DMS79 (cell line): ENCODE results near the gene GPLD1.
A peak's percentile ranks its signal among the peaks of the same experiment; 100 is the strongest.
"Not testable (repeated sequence)": the region's sequence is repeated elsewhere in the genome, so short reads cannot be mapped to it uniquely, and the experiment has no call there.

Experiments used
- DNase-seq: peaks from one replicate; lab custom pipeline; 2025; lab: John Stamatoyannopoulos, UW

The GPLD1 gene

DNA sequence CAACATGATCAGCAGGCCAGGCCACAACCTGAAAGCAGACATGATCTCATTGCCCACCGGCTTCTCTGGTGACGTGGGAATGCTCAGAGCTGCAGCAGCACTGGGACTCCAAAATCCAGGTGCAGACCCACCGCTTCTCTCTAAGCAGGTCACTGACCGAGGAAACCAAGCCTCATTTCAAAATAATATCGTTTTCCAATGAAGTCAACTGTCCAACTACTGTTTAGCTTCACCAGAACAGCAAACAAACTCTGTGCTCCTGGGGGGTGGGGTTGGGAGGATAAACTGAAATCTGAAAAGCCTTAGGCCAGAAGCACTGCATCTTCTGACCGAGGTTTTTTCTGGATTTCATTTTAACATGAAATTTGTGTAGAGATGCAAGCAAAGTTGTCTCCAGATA is at the start of gene GPLD1:
GPLD1 (minus strand) TSS at position 109 of the 400 bp plus-strand sequence; CDS start at position 42, 67 bp downstream.
- no peak for DNase-seq

- no peak for DNase-seq
These were observed 48.5 kb upstream of the GPLD1 start for GRCh38 chr6:24537771-24538385.

- DNase-seq: no peak
These were observed 47.8 kb upstream of the GPLD1 start for GRCh38 chr6:24537082-24537699.

GRCh38 chr6:24536466-24536865 is 47.1 kb upstream of the GPLD1 start:
- DNase-seq: no peak

GRCh38 chr6:24535210-24535609 is 45.8 kb upstream of the GPLD1 start:
- DNase-seq: no peak

DNA sequence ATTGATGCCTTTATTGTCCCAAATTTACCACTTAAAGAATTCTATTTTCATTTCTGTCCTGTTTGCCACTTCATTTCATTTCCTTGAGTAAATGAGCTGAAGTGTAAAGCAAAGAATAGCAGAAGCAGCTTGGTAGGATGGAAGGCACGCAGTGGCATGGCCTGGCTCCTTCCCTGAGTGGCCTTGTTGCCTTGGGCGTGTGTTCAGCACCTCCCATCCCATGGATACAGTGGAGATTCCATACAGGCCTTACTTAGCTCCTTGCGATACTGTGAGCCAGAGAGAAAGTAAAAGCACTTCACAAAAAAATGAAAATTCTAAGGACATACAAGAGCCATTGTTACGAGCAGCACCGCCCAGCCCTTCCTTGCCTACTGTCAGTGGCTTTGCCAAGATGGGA is 45.0 kb upstream of the GPLD1 start:
- DNase-seq: no peak

DNA sequence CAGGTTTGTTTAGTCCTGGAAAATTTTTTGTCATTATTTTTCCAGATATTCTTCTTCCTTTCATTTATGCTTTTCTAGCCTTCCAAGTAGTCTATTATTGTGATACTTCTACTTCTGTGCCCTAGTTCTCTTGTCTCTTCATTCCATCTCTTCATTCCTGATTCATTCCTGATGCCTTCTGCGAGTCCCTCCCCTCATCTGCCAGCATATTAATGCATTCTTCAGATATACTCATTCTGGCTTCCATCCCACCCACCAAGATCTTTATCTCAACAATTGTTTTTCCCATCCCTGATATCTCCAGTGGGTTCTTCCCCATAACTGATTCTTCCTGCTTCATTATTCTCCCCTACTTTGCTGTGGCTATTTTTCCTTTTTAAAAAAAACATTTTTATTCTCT is 40.6 kb upstream of the GPLD1 start:
- no peak for DNase-seq

- peak; percentile 33 for DNase-seq
These were observed 35.4 kb upstream of the GPLD1 start for GRCh38 chr6:24524805-24525204.

- DNase-seq: no peak
These were observed 35.0 kb upstream of the GPLD1 start for GRCh38 chr6:24524329-24524728.

GRCh38 chr6:24522228-24523176 is 33.1 kb upstream of the GPLD1 start:
- DNase-seq: peak; percentile 97

DNA sequence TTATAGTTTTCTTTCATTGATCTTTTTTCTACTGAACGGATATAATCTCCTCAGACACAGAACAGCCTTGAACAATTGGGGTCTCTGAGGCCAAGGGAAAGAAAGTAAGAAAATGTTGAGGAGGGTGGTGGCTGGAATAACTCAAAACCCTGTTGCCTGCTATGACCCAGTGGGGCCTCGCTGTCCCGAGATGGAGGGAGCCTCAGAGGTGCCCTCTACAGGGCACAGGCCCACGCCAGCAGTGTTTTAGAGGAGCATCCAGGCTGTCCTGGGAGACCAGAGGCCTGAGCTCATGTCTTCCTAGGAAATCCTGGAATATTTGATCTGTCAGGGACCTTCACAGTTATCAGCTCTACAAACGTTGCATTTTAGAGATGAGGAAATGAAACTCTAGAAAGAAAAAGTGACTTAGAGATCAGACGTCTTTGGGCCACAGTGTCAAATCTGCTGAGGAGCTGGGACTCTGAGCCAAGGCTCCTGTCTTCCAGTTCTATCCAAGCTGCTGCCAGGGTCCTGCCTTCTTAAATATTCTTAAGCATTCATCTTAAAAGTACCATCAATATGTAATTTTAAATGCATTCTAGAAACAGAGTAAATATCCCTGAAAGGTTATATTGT is 31.7 kb upstream of the GPLD1 start:
- DNase-seq: no peak

DNA sequence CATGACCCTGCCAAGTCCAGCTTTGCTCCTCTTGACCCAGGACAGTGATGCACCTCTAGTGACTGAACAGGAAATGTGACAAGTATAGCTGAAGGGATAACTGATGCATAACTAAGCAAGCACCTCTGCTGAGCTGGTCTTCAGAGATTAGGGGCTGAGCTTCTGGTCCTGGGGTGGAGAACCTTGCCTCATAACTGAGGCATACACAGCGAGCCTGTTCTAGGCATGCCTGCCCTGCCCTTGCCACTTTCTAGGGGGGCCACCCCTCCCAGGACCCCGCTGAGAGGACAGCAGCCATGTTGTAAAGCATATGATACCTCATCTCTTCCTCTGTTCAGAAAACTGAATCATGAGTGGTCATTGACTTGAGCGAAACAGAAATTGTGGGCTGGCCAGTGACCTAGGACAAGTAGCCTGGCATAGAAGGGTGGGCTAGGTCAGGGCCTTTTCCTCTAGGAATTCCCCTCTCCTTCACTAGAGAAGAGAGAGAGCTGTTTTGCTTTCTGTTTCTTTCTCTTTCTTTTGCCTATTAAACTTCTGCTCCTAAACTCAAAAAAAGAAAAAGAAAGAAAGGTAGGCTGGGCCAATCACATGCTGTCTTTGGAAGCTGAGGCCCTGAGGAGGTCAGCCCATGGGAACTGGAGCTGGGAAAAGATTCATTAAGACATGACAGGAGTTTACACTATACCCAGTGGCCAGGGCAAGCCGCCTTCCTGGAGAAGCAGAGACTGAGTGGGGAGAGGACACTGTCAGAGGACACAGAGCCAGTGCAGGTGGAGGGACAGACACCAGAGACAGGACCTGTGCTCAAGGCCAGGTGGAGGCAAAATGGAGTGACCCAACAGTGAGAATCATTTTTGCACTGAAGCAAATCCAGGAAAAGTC is 28.5 kb upstream of the GPLD1 start:
- DNase-seq: no peak

GRCh38 chr6:24513602-24514001 is 24.2 kb upstream of the GPLD1 start:
- no peak for DNase-seq

DNA sequence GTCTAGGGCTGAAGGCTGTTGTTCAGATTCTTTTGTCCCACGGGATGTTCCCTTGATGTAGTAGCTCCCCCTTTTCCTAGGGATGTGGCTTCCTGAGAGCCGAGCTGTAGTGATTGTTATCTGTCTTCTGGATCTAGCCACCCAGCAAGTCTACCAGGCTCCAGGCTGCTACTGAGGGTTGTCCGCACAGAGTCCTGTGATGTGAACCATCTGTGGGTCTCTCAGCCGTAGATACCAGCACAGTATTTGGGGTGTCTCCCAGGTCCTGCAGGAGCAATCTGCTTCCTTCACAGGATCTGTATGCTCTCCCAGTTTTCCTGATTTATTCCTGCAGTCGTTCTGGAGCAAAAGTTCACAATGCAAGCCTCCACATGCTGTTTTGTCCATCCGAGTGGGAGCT is 22.6 kb upstream of the GPLD1 start:
- DNase-seq: not testable (repeated sequence)

- DNase-seq: no peak
These were observed 17.6 kb upstream of the GPLD1 start for GRCh38 chr6:24506814-24507520.

DNA sequence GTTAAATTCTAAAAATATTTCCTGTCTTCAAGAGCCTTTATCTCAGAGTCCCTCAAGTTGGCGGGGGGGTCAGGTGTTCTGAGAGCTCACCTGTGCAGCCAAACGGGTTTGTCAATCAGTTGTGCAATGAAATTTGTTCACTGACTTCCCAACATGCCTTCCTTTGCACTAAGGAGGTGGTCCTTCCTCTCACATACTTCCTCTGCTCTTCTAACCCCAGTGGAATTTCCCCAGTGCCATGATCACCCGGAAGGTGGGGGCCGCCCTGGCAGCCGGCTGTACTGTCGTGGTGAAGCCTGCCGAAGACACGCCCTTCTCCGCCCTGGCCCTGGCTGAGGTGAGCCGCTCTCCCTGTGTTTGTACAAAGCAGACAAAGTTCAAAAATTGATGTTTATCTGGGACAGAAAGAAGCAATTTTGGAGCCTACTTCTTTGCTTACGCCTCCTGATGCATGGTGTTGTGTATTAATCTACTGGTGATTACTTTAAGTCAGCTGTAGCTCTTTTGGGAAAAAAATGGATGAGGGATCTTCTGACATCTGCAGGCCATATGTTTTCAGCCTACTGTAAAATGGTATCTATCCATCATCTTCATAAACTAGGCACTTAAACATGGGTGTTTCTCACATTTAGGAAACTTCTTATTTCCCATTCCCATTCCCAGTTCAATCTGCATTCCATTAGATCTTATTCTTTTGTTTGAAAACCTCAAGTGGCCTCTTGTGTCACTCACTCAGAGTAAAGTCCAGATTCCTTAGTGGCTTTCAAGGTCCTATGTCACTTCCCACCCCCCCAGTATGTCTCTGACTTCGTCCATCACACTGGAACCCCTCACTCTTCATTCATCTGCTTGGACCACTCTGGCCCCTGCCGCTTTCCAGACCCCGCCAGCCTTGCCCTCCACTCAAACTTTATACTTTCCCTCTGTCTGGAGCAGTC is 15.5 kb upstream of the GPLD1 start:
- no peak for DNase-seq

DNA sequence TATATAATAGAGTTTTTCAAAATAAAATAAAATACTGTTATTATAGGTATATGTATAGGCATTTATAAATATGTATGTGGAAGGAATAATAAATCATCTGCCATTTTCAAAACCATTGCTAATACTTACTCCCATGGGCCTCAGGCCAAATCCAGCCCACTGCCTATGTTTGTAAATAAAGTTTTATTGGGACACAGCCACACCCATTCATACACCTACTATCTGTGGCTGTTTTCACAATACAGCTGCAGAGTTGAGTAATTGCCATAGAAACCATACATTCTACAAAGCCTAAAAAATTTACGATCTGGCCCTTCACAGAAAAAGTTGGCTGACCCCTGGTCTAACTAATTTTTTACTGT is 14.9 kb upstream of the GPLD1 start:
- no peak for DNase-seq

DNA sequence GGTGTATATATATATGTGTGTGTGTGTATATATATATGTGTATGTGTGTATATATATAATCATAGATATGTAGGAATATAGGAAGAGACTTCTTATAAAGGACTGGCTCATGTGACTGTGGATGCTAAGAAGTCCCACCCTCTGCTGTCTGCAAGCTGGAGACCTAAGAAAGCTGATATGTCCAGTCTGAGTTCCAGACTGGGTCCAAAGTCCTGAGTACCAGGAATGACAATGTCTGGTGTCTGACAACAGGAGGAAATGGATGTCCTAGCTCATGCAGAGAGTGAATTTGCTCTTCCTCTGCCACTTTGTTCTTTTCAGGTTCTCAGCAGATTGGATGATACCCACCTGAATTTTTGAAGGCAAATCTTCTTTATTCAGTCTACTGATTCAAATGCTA is 12.5 kb upstream of the GPLD1 start:
- no peak for DNase-seq

GRCh38 chr6:24501374-24501773 is 12.0 kb upstream of the GPLD1 start:
- DNase-seq: no peak

DNA sequence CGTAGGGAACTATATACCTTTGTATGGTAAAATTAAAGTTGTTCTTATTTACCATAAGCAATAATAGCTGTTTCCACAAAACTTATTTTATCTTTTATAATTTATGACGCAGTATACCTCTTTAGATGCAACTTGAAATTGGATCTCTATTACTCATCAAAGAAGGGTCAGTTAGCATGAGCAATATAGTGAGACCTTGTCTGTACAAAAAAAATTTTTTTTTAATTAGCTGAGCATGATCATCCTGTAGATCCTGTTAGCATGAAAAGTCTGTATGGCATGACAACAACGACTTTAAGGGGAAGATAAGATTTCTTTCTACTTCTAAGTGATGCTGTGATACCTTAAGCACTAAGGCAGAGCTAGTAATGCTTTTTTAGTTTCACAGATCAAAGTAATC is 11.3 kb upstream of the GPLD1 start:
- DNase-seq: no peak
